GM12878 (cell line): Measurements from ENCODE around the gene RBBP8NL. TPM values are rescaled to one million over a fixed set of nuclear protein-coding genes. Genes with fewer than 3 reads are reported as not detected.

ENCODE experiments used
- ATAC-seq: fragments of 200-7000 bp; cut with Tn5 transposase; 3 replicates; pipeline ENCODE4 v1.9.1; 2020; ENCODE audit warnings: mild to moderate bottlenecking, moderate library complexity
- BruUV-seq: library from RNA; stranded (reverse); fragments of 400-500 nt; replicated peaks from 2 replicates; lab custom pipeline; 2021; lab: Mats Ljungman, UMichigan
- CTCF ChIA-PET: fragments of 300-600 bp; sonication (Branson Sonifier 250); formaldehyde crosslinking; extraction: SDS; loops from one replicate; lab custom pipeline; 2021; ENCODE audit warnings: inconsistent platforms; lab: Yijun Ruan, JAX
- POLR2A ChIA-PET: fragments of 350-600 bp; formaldehyde crosslinking; extraction: SDS; loops from one replicate; lab custom pipeline; 2021; ENCODE audit warnings: inconsistent platforms; lab: Charles Lee
- RAD21 ChIA-PET: fragments of 300-600 bp; sonication (Branson Sonifier 250); formaldehyde crosslinking; loops from one replicate; lab custom pipeline; 2023; ENCODE audit warnings: antibody characterized with exemption; ENCODE audit not compliant: unreplicated experiment; lab: Charles Lee
- SMC1A ChIA-PET: fragments of 300-600 bp; sonication (Branson Sonifier 250); formaldehyde crosslinking; loops from one replicate; lab custom pipeline; 2023; ENCODE audit not compliant: unreplicated experiment, uncharacterized antibody; lab: Charles Lee
- DNase-seq: peaks from one replicate; pipeline ENCODE4 v3.0.0-alpha.2; 2011; ENCODE audit warnings: low read depth, low spot score
- FAIRE-seq: peaks from 3 replicates; lab custom pipeline; 2011; peaks lifted over from hg19 to GRCh38; lab: Jason Lieb, UNC
- H2AFZ ChIP-seq: 2 replicates; pipeline ENCODE4 v1.6.0; 2011; ENCODE audit warnings: low read depth, low read length, control low read depth; ENCODE audit not compliant: control insufficient read depth
- H3K27ac ChIP-seq: 2 replicates; pipeline ENCODE4 v1.5.1; 2011; ENCODE audit warnings: control low read depth; ENCODE audit not compliant: control insufficient read depth, insufficient read depth
- H3K27me3 ChIP-seq, 2 experiments: replicated peaks in 1 of 2; 2 replicates each; pipeline versions ENCODE4 v1.6.0 to v1.6.1; 2011; ENCODE audit warnings: low read length in 1 of 2; ENCODE audit not compliant: control insufficient read depth in 2 of 2, insufficient read depth in 2 of 2
- H3K36me3 ChIP-seq, 2 experiments: 2 replicates each; pipeline ENCODE4 v1.5.1; 2011; ENCODE audit warnings: low read length in 1 of 2; ENCODE audit not compliant: control insufficient read depth in 2 of 2, insufficient read depth in 2 of 2
- H3K4me1 ChIP-seq: 2 replicates; pipeline ENCODE4 v1.6.1; 2011; ENCODE audit warnings: mild to moderate bottlenecking, low read length, moderate library complexity, mixed read lengths; ENCODE audit not compliant: control insufficient read depth, insufficient read depth
- H3K4me2 ChIP-seq: 2 replicates; pipeline ENCODE4 v1.6.0; 2011; ENCODE audit warnings: control low read depth; ENCODE audit not compliant: control insufficient read depth, insufficient read depth
- H3K4me3 ChIP-seq: fragments of 200-600 bp; sonication (generic); 2 replicates; pipeline ENCODE4 v1.5.1; 2016
- H3K79me2 ChIP-seq: 2 replicates; pipeline ENCODE4 v1.6.0; 2011; ENCODE audit warnings: low read length; ENCODE audit not compliant: control insufficient read depth, insufficient read depth
- H3K9ac ChIP-seq: 2 replicates; pipeline ENCODE4 v1.8.0; 2011; ENCODE audit warnings: low read length, control low read depth, mixed read lengths; ENCODE audit not compliant: control insufficient read depth, insufficient read depth
- H3K9me3 ChIP-seq: replicated peaks from 3 replicates; pipeline ENCODE4 v1.5.1; 2011; ENCODE audit warnings: mild to moderate bottlenecking, low read length; ENCODE audit not compliant: control insufficient read depth, insufficient read depth
- H4K20me1 ChIP-seq: 2 replicates; pipeline ENCODE4 v1.6.0; 2011; ENCODE audit not compliant: control insufficient read depth, insufficient read depth
- BHLHE40 ChIP-seq, 2 experiments: fragments of 450-650 bp in 1 of 2; IDR thresholded peaks; 2 replicates each; pipeline ENCODE4 v1.6.1; 2011 to 2017; ENCODE audit warnings: low read depth in 2 of 2, borderline replicate concordance in 1 of 2, improper control_type of control experiment in 1 of 2, low read length in 1 of 2, mild to moderate bottlenecking in 1 of 2
- MTA2 ChIP-seq: fragments of 450-650 bp; IDR thresholded peaks from 2 replicates; pipeline ENCODE4 v1.6.1; 2016; ENCODE audit warnings: low read depth, mild to moderate bottlenecking, moderate library complexity
- WGBS: methylation state at CpG from one replicate; pipeline ENCODE4 v1.1.6; 2016; ENCODE audit warnings: low lambda C conversion rate; ENCODE audit not compliant: insufficient replicate concordance, insufficient coverage; ENCODE audit errors: missing lambda C conversion rate; 5-methylcytosine and 5-hydroxymethylcytosine counted together
- in situ Hi-C: fragments of 300-500 bp; cut with MboI; formaldehyde crosslinking; loops from 9 replicates; pipeline ENCODE4 v1.14.3; 2018; ENCODE audit warnings: mixed read lengths
- intact Hi-C: fragments of 100-400 bp; cut with micrococcal nuclease; formaldehyde crosslinking; loops from one replicate; pipeline ENCODE4 v1.14.2; 2022; ENCODE audit not compliant: unreplicated experiment
- polyA plus RNA-seq, 11 experiments: library from polyadenylated mRNA; depleted of rRNA in 4 of 11; unstranded in 6 of 11; stranded (reverse) in 5 of 11; fragments of >200 nt; fragmentation: Nextera tagmentation in 4 of 11; fragmentation: Illumina TruSeq in 1 of 11; extraction: Ambion mirVana in 4 of 11; extraction: Trizol in 1 of 11; gene quantifications; 1 replicate in 1 of 11; 2 replicates in 10 of 11; pipeline versions ENCODE4 v1.2.1 to v1.2.3, GENCODE V29; 2011 to 2016; ENCODE audit warnings: inconsistent platforms in 2 of 11, missing spikeins in 2 of 11, low read depth in 1 of 11
- total RNA-seq, 4 experiments: library from RNA; depleted of rRNA in 3 of 4; stranded (reverse); fragments of >200 nt in 3 of 4; fragmentation: Illumina TruSeq in 1 of 4; extraction: Trizol in 1 of 4; gene quantifications; 2 replicates each; pipeline versions ENCODE4 v1.2.1 to v1.2.3, GENCODE V29; 2013 to 2021
- TF ChIP-seq, protein P1 (sequence below): IDR thresholded peaks from 2 replicates; pipeline ENCODE4 v1.6.1; 2012; ENCODE audit warnings: low read depth, low read length, improper control_type of control experiment

Gene RBBP8NL
- total and polyA plus RNA-seq, 10 of the 15 experiments (the other 5 are each of a cell fraction or from before 2014, with no cell fraction given) = not detected

DNA sequence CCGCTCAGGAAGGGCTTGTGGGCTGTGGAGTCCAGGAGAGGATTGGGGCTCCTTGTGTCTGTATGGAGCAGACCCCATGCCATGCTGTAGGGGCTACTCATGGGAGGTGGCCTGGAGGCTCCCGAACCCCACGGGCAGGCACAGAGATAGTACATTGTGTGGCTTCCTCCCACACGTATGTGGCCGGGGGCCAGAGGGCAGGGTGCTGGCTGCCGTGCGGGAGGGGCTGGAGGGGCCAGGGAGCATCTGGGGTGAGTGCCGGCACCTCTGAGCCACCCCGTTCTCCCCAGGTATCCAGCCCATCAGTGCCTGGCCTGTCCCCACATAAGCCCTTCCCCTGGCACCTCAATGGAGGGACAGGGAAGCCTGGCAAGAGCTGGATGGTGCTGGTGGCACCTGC is 7.6 kb downstream of the RBBP8NL start (continued):
- TF ChIP-seq, protein P1, sequence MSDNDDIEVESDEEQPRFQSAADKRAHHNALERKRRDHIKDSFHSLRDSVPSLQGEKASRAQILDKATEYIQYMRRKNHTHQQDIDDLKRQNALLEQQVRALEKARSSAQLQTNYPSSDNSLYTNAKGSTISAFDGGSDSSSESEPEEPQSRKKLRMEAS = no peak
- TF ChIP-seq BHLHE40 (IDR thresholded peaks at IDR 0.05; ENCODE audit: borderline replicate concordance in 1 of 2, low read depth in 2 of 2, low read length in 1 of 2) = no peak

- no peaks in the 10 kb centered on the region for H3K9me3 ChIP-seq
- H3K9ac ChIP-seq = no peak overlapping the region
- FAIRE-seq = no peak
- H3K4me1 ChIP-seq = no peaks in the 10 kb centered on the region
- H3K27me3 ChIP-seq = no peaks in the 10 kb centered on the region; a peak in 1 of 4 replicates
- no peaks in the 10 kb centered on the region for H4K20me1 ChIP-seq
- no peak overlapping the region for H2AFZ ChIP-seq
- no peak overlapping the region for H3K4me2 ChIP-seq
- no TSS peak for BruUV-seq
- 36% methylated on average over 19 of the region's 19 CpGs for WGBS
- no peaks in the 10 kb centered on the region for H3K36me3 ChIP-seq
- intact Hi-C loops (no loop called here), in situ Hi-C loops (no loop called here)
- H3K79me2 ChIP-seq = no peaks in the 10 kb centered on the region
- H3K4me3 ChIP-seq = no peak overlapping the region
- RAD21 ChIA-PET = no interaction called here
- ATAC-seq = no peak
- POLR2A ChIA-PET = no interaction called here
- DNase-seq = no peak
- SMC1A ChIA-PET = no interaction called here
- H3K27ac ChIP-seq = no peak overlapping the region
- CTCF ChIA-PET = interaction anchor here (1.0 kb wide), 1 partner anchor 198 kb away, joined by 3 read pairs; no protein-coding TSS in a partner anchor
- TF ChIP-seq MTA2 = no peak
- TF ChIP-seq, all 136 proteins: peak for 0
Measured at GRCh38 chr20:62418709-62419487, 8.4 kb downstream of the RBBP8NL start.
